SU-DHL-6 (cell line): ENCODE results near the gene SCGB1D2.

Experiments
- H2AFZ ChIP-seq: fragments of 200-600 bp; sonication (generic); 2 replicates; pipeline ENCODE4 v1.6.1; 2014; ENCODE audit warnings: low read depth, mild to moderate bottlenecking, moderate library complexity, mixed read lengths, antibody characterized with exemption, low read length; ENCODE audit not compliant: severe bottlenecking
- H3F3A ChIP-seq: fragments of 200-600 bp; shearing (Covaris generic); 2 replicates; pipeline ENCODE4 v1.6.0; 2016; ENCODE audit warnings: antibody characterized with exemption, mild to moderate bottlenecking; ENCODE audit not compliant: insufficient read depth
- H3K27ac ChIP-seq: fragments of 200-600 bp; sonication (generic); 2 replicates; pipeline ENCODE4 v1.5.1; 2016; ENCODE audit warnings: low read depth, mild to moderate bottlenecking, low read length, moderate library complexity, mixed read lengths
- H3K27me3 ChIP-seq: fragments of 200-600 bp; sonication (generic), shearing (Covaris generic); 2 replicates; pipeline ENCODE4 v1.6.0; 2014; ENCODE audit warnings: mild to moderate bottlenecking, low read length
- H3K36me3 ChIP-seq: fragments of 200-600 bp; sonication (generic); 2 replicates; pipeline ENCODE4 v1.6.1; 2014; ENCODE audit warnings: mild to moderate bottlenecking, low read length, mixed read lengths
- H3K4me2 ChIP-seq: fragments of 300-600, 200-600 bp; shearing (Covaris generic), sonication (generic); 2 replicates; pipeline ENCODE4 v1.6.0; 2014; ENCODE audit warnings: low read length, low read depth, mild to moderate bottlenecking; ENCODE audit not compliant: poor library complexity, severe bottlenecking
- H3K4me3 ChIP-seq: fragments of 200-600 bp; sonication (generic); 2 replicates; pipeline ENCODE4 v1.5.1; 2014; ENCODE audit warnings: antibody characterized with exemption, low read length, mild to moderate bottlenecking, mixed read lengths; ENCODE audit not compliant: insufficient read depth, poor library complexity, severe bottlenecking
- H3K79me2 ChIP-seq: fragments of 200-600 bp; sonication (generic); 2 replicates; pipeline ENCODE4 v1.6.1; 2014; ENCODE audit warnings: mild to moderate bottlenecking, low read length, moderate library complexity; ENCODE audit not compliant: insufficient read depth
- H3K9ac ChIP-seq: fragments of 200-600 bp; sonication (generic); 2 replicates; pipeline ENCODE4 v1.7.0; 2014; ENCODE audit warnings: mild to moderate bottlenecking, low read length
- H3K9me2 ChIP-seq: fragments of 200-600 bp; sonication (generic); replicated peaks from 2 replicates; pipeline ENCODE4 v1.6.1; 2014; ENCODE audit warnings: low read length; ENCODE audit not compliant: insufficient read depth
- H3K9me3 ChIP-seq: fragments of 200-600 bp; sonication (generic); 2 replicates; pipeline ENCODE4 v1.6.1; 2014; ENCODE audit warnings: low read length, mixed read lengths; ENCODE audit not compliant: insufficient read depth
- H4K20me1 ChIP-seq: fragments of 200-600 bp; sonication (generic); 2 replicates; pipeline ENCODE4 v1.6.1; 2014; ENCODE audit warnings: low read depth, mild to moderate bottlenecking, antibody characterized with exemption, low read length, moderate library complexity, mixed read lengths
- EZH2phosphoT487 ChIP-seq: fragments of 200-600 bp; sonication (generic), shearing (Covaris generic); conservative IDR thresholded peaks from 2 replicates; pipeline ENCODE4 v1.6.1; 2018; ENCODE audit warnings: mild to moderate bottlenecking, antibody characterized with exemption, low read length, moderate library complexity, mixed read lengths
- TF ChIP-seq, protein P1 (sequence below): fragments of 200-600 bp; sonication (generic); IDR thresholded peaks from one replicate; pipeline ENCODE4 v1.5.1; 2017; ENCODE audit warnings: antibody characterized with exemption, mild to moderate bottlenecking, low read length, moderate library complexity; ENCODE audit not compliant: insufficient read depth, poor library complexity, severe bottlenecking

SCGB1D2 gene

DNA sequence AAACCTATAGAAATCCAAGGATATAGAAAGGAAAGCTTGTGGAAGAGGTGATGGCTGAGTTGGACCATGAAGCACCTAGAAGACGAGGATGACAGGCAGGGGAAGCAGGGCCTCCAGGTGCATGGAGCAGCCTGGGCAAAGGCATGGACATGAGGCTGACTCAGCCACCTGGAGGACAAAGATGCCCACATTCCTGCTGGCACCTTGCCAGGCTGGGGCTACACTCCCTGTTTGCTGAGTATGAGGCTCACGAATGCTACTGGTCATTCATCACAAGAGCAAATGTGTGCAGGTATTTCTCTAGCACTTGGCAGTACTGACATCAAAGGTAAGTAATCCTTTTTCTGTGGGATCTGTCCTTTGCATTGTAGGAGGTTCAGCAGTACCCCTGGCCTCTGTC is 40.7 kb upstream of the SCGB1D2 start:
- no peaks in the 10 kb centered on the region for H3K79me2 ChIP-seq
- H4K20me1 ChIP-seq, result no peaks in the 10 kb centered on the region
- no peaks in the 10 kb centered on the region for H3K9me2 ChIP-seq
- no peak overlapping the region for H3K27ac ChIP-seq
- no peaks in the 10 kb centered on the region for H3F3A ChIP-seq
- no peak overlapping the region for H3K4me3 ChIP-seq
- no peaks in the 10 kb centered on the region for H3K36me3 ChIP-seq
- H3K27me3 ChIP-seq, result no peaks in the 10 kb centered on the region
- no peak overlapping the region for H3K4me2 ChIP-seq
- no peak overlapping the region for H3K9ac ChIP-seq
- TF ChIP-seq, protein P1, sequence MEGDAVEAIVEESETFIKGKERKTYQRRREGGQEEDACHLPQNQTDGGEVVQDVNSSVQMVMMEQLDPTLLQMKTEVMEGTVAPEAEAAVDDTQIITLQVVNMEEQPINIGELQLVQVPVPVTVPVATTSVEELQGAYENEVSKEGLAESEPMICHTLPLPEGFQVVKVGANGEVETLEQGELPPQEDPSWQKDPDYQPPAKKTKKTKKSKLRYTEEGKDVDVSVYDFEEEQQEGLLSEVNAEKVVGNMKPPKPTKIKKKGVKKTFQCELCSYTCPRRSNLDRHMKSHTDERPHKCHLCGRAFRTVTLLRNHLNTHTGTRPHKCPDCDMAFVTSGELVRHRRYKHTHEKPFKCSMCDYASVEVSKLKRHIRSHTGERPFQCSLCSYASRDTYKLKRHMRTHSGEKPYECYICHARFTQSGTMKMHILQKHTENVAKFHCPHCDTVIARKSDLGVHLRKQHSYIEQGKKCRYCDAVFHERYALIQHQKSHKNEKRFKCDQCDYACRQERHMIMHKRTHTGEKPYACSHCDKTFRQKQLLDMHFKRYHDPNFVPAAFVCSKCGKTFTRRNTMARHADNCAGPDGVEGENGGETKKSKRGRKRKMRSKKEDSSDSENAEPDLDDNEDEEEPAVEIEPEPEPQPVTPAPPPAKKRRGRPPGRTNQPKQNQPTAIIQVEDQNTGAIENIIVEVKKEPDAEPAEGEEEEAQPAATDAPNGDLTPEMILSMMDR, result no peak
- TF ChIP-seq EZH2phosphoT487, result no peak
- H3K9me3 ChIP-seq, result no peaks in the 10 kb centered on the region
- no peak overlapping the region for H2AFZ ChIP-seq

DNA sequence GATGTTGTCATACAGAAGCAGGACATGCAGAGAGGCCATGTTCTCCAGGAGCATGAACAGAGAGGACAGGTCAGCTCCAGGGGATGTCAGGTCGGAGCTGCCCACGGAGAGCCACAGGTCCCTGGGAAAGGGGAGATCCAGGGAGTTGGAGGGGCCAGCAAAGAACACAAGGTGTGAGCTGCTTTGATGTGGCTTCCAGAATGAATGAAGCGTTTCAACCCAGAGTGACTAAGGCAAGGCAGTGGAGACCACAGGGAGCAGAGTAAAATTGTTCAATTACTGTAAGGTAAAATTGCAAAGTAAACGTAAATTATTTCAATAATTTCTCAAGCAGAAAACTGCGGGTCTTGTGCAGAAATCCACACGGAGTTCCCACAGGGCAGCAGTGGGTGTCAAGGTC is 39.1 kb upstream of the SCGB1D2 start:
- H3K9me3 ChIP-seq, result no peaks in the 10 kb centered on the region
- no peaks in the 10 kb centered on the region for H3K79me2 ChIP-seq
- H3K36me3 ChIP-seq, result no peaks in the 10 kb centered on the region
- no peak overlapping the region for H3K4me3 ChIP-seq
- H3K4me2 ChIP-seq, result no peak overlapping the region
- H4K20me1 ChIP-seq, result no peaks in the 10 kb centered on the region
- H3K9me2 ChIP-seq, result no peaks in the 10 kb centered on the region
- H3K9ac ChIP-seq, result no peak overlapping the region
- H2AFZ ChIP-seq, result no peak overlapping the region
- H3K27ac ChIP-seq, result no peak overlapping the region
- no peak for TF ChIP-seq EZH2phosphoT487
- TF ChIP-seq, protein P1, result no peak
- no peaks in the 10 kb centered on the region for H3F3A ChIP-seq
- no peaks in the 10 kb centered on the region for H3K27me3 ChIP-seq

DNA sequence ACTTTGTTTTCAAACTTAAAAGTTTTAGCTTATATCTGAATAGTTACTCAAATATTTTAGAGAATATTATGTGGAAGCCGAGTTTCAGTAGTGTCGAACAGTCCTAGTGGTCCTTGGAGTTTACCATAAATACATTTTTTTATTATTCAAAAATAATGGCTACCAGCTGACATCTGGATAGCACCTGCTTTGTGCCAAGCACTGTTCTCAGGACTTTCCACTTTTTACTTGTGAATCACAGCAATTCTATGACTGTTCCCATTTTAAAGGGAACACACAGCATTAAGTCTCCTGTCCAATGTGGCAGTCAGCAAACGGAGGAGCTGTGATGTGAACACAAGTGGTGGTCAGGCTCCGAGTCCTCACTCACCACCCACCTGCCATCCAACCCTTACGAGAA is 37.6 kb upstream of the SCGB1D2 start:
- H3K79me2 ChIP-seq, result no peaks in the 10 kb centered on the region
- H2AFZ ChIP-seq, result no peak overlapping the region
- H3F3A ChIP-seq, result no peaks in the 10 kb centered on the region
- H3K9ac ChIP-seq, result no peak overlapping the region
- H3K9me2 ChIP-seq, result no peaks in the 10 kb centered on the region
- no peak overlapping the region for H3K4me2 ChIP-seq
- TF ChIP-seq, protein P1, result no peak
- TF ChIP-seq EZH2phosphoT487, result no peak
- H3K27me3 ChIP-seq, result no peaks in the 10 kb centered on the region
- H3K27ac ChIP-seq, result no peak overlapping the region
- H3K4me3 ChIP-seq, result no peak overlapping the region
- H3K9me3 ChIP-seq, result no peaks in the 10 kb centered on the region
- no peaks in the 10 kb centered on the region for H3K36me3 ChIP-seq
- no peaks in the 10 kb centered on the region for H4K20me1 ChIP-seq
